HG02884 (cell line): ENCODE data around the gene MYH15.

Experiments used
- ATAC-seq: cut with Tn5 transposase; IDR thresholded peaks from one replicate; pipeline ENCODE4 v1.9.1; 2021; ENCODE audit warnings: mild to moderate bottlenecking, moderate library complexity; ENCODE audit not compliant: unreplicated experiment

The MYH15 gene

GRCh38 chr3:108511055-108511454, 659 bp upstream of the MYH15 start:
- ATAC-seq: no peak

GRCh38 chr3:108509871-108510270, 525 bp downstream of the MYH15 start:
- no peak for ATAC-seq

GRCh38 chr3:108509263-108509662, 1.1 kb downstream of the MYH15 start:
- ATAC-seq: no peak

GRCh38 chr3:108507902-108508301, 2.5 kb downstream of the MYH15 start:
- ATAC-seq: no peak

GRCh38 chr3:108505811-108506210, 4.6 kb downstream of the MYH15 start:
- ATAC-seq: no peak

GRCh38 chr3:108503722-108504121, 6.7 kb downstream of the MYH15 start:
- no peak for ATAC-seq

- no peak for ATAC-seq
These were observed 8.9 kb downstream of the MYH15 start for GRCh38 chr3:108501535-108501934.

GRCh38 chr3:108500728-108501127, 9.7 kb downstream of the MYH15 start:
- no peak for ATAC-seq

- no peak for ATAC-seq
These were observed 13.1 kb downstream of the MYH15 start for GRCh38 chr3:108497271-108497670.

GRCh38 chr3:108495717-108496116, 14.7 kb downstream of the MYH15 start:
- ATAC-seq: no peak

GRCh38 chr3:108494906-108495531, 15.4 kb downstream of the MYH15 start:
- no peak for ATAC-seq

GRCh38 chr3:108493862-108494261, 16.5 kb downstream of the MYH15 start:
- ATAC-seq: no peak

- ATAC-seq: no peak
These were observed 18.9 kb downstream of the MYH15 start for GRCh38 chr3:108491456-108491855.

GRCh38 chr3:108489776-108490175, 20.6 kb downstream of the MYH15 start:
- ATAC-seq: no peak

- no peak for ATAC-seq
These were observed 21.8 kb downstream of the MYH15 start for GRCh38 chr3:108488631-108489030.

- no peak for ATAC-seq
These were observed 23.0 kb downstream of the MYH15 start for GRCh38 chr3:108487439-108487838.

- ATAC-seq: no peak
These were observed 23.5 kb downstream of the MYH15 start for GRCh38 chr3:108486941-108487340.

GRCh38 chr3:108486338-108486737, 24.1 kb downstream of the MYH15 start:
- ATAC-seq: no peak

- no peak for ATAC-seq
These were observed 25.2 kb downstream of the MYH15 start for GRCh38 chr3:108485146-108485545.

GRCh38 chr3:108479224-108479623, 31.2 kb downstream of the MYH15 start:
- no peak for ATAC-seq

GRCh38 chr3:108477511-108478147, 32.8 kb downstream of the MYH15 start:
- peak; percentile 64 for ATAC-seq

GRCh38 chr3:108475220-108475782, 35.1 kb downstream of the MYH15 start:
- peak; percentile 56 for ATAC-seq
